Measurements from ENCODE around the gene ZNF8. TPM values are rescaled to one million over a fixed set of nuclear protein-coding genes. Genes with fewer than 3 reads are reported as not detected.

The ZNF8 gene
- total and polyA plus RNA-seq, 10 of the 15 experiments (the other 5 are each of a cell fraction or from before 2014, with no cell fraction given) = 0.46 to 5.4 (median 2.6) TPM

GRCh38 chr19:58338825-58339558 lies 60.2 kb downstream of the ZNF8 start:
- CTCF ChIA-PET = no interaction called here
- intact Hi-C loops (cut with micrococcal nuclease; ENCODE audit: unreplicated experiment) (no loop called here), in situ Hi-C loops (cut with MboI) (no loop called here)
- BruUV-seq (replicated peaks) = no TSS peak
- no peak for FAIRE-seq
- no peak overlapping the region for H3K27ac ChIP-seq (ENCODE audit: control insufficient read depth, insufficient read depth)
- ATAC-seq = no peak
- no peak overlapping the region for H3K4me3 ChIP-seq
- no peaks in the 10 kb centered on the region; the same call in 1 of the 2 replicates for H4K20me1 ChIP-seq (ENCODE audit: control insufficient read depth, insufficient read depth)
- POLR2A ChIA-PET = no interaction called here
- SMC1A ChIA-PET (ENCODE audit: uncharacterized antibody, unreplicated experiment) = no interaction called here
- peaks cover 7 to 11% of the 10 kb centered on the region in 2 experiments; a peak in 3 of 4 replicates for H3K36me3 ChIP-seq (ENCODE audit: control insufficient read depth in 2 of 2, insufficient read depth in 2 of 2, low read length in 1 of 2)
- RAD21 ChIA-PET (ENCODE audit: unreplicated experiment) = no interaction called here
- H3K9ac ChIP-seq (ENCODE audit: control insufficient read depth, insufficient read depth, low read length) = no peak overlapping the region
- TF ChIP-seq CREB1 (IDR thresholded peaks at IDR 0.05; ENCODE audit: low read depth) = no peak
- TF ChIP-seq, protein P1, sequence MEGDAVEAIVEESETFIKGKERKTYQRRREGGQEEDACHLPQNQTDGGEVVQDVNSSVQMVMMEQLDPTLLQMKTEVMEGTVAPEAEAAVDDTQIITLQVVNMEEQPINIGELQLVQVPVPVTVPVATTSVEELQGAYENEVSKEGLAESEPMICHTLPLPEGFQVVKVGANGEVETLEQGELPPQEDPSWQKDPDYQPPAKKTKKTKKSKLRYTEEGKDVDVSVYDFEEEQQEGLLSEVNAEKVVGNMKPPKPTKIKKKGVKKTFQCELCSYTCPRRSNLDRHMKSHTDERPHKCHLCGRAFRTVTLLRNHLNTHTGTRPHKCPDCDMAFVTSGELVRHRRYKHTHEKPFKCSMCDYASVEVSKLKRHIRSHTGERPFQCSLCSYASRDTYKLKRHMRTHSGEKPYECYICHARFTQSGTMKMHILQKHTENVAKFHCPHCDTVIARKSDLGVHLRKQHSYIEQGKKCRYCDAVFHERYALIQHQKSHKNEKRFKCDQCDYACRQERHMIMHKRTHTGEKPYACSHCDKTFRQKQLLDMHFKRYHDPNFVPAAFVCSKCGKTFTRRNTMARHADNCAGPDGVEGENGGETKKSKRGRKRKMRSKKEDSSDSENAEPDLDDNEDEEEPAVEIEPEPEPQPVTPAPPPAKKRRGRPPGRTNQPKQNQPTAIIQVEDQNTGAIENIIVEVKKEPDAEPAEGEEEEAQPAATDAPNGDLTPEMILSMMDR (IDR thresholded peaks at IDR 0.05 in 2 of 3, conservative IDR thresholded peaks at IDR 0.05 in 1 of 3; ENCODE audit: control insufficient read depth in 2 of 3, extremely low read depth in 1 of 3, insufficient read depth in 1 of 3, low read depth in 3 of 3, low read length in 3 of 3) = 0 out of 6 replicates have a peak, but pooled peaks of 1 of the 3 experiments have one; percentile 0
- DNase-seq (ENCODE audit: low read depth, low spot score) = no peak
- no peaks in the 10 kb centered on the region for H3K27me3 ChIP-seq (replicated peaks in 1 of 2; ENCODE audit: control insufficient read depth in 2 of 2, insufficient read depth in 2 of 2, low read length in 1 of 2)
- H3K79me2 ChIP-seq (ENCODE audit: control insufficient read depth, insufficient read depth, low read length) = no peaks in the 10 kb centered on the region
- H3K4me1 ChIP-seq (ENCODE audit: control insufficient read depth, insufficient read depth, low read length) = no peaks in the 10 kb centered on the region
- no peak overlapping the region for H2AFZ ChIP-seq (ENCODE audit: control insufficient read depth, low read depth, low read length)
- no peak overlapping the region for H3K4me2 ChIP-seq (ENCODE audit: control insufficient read depth, insufficient read depth)
- H3K9me3 ChIP-seq (replicated peaks; ENCODE audit: control insufficient read depth, insufficient read depth, low read length) = no peaks in the 10 kb centered on the region; the same call in 2 of the 3 replicates
- WGBS (ENCODE audit: insufficient coverage, insufficient replicate concordance, low lambda C conversion rate, missing lambda C conversion rate) = 92% methylated on average over 29 of the region's 30 CpGs

DNA sequence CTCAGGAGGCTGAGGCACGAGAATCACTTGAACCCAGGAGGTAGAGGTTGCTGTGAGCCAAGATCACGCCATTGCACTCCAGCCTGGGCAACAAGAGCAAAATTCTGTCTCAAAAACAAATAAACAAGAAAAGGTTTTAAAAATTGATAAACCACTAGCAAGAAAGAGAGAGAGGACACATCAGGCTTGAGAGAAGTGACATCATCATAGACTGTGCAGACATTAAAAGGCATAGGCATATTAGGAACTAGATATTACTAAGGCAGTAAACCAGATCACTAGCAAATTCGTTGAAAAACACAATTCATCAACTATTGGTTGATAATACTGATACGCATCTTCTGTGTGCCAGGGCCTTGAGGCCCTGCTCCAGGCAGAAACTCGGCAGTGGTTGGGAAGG lies 66.8 kb downstream of the ZNF8 start:
- 34% methylated on average over 5 of the region's 5 CpGs for WGBS (ENCODE audit: insufficient coverage, insufficient replicate concordance, low lambda C conversion rate, missing lambda C conversion rate)
- H2AFZ ChIP-seq (ENCODE audit: control insufficient read depth, low read depth, low read length) = no peak overlapping the region
- no peak for TF ChIP-seq NFYB (IDR thresholded peaks at IDR 0.05; ENCODE audit: insufficient read depth, low read depth, low read length)
- no peak for TF ChIP-seq PAX5 (IDR thresholded peaks at IDR 0.05; ENCODE audit: borderline replicate concordance, low read depth, low read length)
- no peak for TF ChIP-seq CBX3 (IDR thresholded peaks at IDR 0.05; ENCODE audit: borderline replicate concordance, low read depth)
- no peak for TF ChIP-seq SP1 (IDR thresholded peaks at IDR 0.05; ENCODE audit: low read depth, low read length)
- no peak for TF ChIP-seq PKNOX1 (IDR thresholded peaks at IDR 0.05)

More for the DNA sequence above, 66.8 kb downstream of the ZNF8 start:
- BruUV-seq (replicated peaks) = no TSS peak
- in situ Hi-C loops (cut with MboI) (no loop called here), intact Hi-C loops (cut with micrococcal nuclease; ENCODE audit: unreplicated experiment) (no loop called here)
- H3K79me2 ChIP-seq (ENCODE audit: control insufficient read depth, insufficient read depth, low read length) = no peaks in the 10 kb centered on the region; the same call in 1 of the 2 replicates
- no peaks in the 10 kb centered on the region; the same call in 1 of the 2 replicates for H4K20me1 ChIP-seq (ENCODE audit: control insufficient read depth, insufficient read depth)
- H3K9me3 ChIP-seq (replicated peaks; ENCODE audit: control insufficient read depth, insufficient read depth, low read length) = no peaks in the 10 kb centered on the region
- ChIA-PET SMC1A (ENCODE audit: uncharacterized antibody, unreplicated experiment) (no interaction called here), CTCF (no interaction called here), POLR2A (interaction anchor here (0.5 to 3.6 kb wide), 3 partner anchors 18 to 429 kb away, joined by 3 to 37 read pairs (median 9); partner anchors contain the start of genes ZNF417 and ZNF497), RAD21 (ENCODE audit: unreplicated experiment) (no interaction called here)
- H3K36me3 ChIP-seq (ENCODE audit: control insufficient read depth in 2 of 2, insufficient read depth in 2 of 2, low read length in 1 of 2) = no peaks in the 10 kb centered on the region; a peak in 1 of 4 replicates
- no peak overlapping the region for H3K4me2 ChIP-seq (ENCODE audit: control insufficient read depth, insufficient read depth)
- H3K4me3 ChIP-seq = no peak overlapping the region
- H3K27me3 ChIP-seq (replicated peaks in 1 of 2; ENCODE audit: control insufficient read depth in 2 of 2, insufficient read depth in 2 of 2, low read length in 1 of 2) = no peaks in the 10 kb centered on the region
- DNase-seq (ENCODE audit: low read depth, low spot score) (no peak), ATAC-seq (no peak), FAIRE-seq (no peak)
- no peak overlapping the region for H3K27ac ChIP-seq (ENCODE audit: control insufficient read depth, insufficient read depth)
- H3K9ac ChIP-seq (ENCODE audit: control insufficient read depth, insufficient read depth, low read length) = no peak overlapping the region
- 0 out of 2 replicates have a peak, but pooled peaks cover 3% of the 10 kb centered on the region for H3K4me1 ChIP-seq (ENCODE audit: control insufficient read depth, insufficient read depth, low read length)

Measured in GM12878 (cell line).